K562 (cell line): ENCODE results near the gene PLEKHA5.
A peak's percentile ranks its signal among the peaks of the same experiment; 100 is the strongest.

Experiments
- ATF2 ChIP-seq: sonication (generic); formaldehyde crosslinking; IDR thresholded peaks from 2 replicates; pipeline ENCODE4 v1.8.1; 2022; ENCODE audit warnings: missing genetic modification reagents
- CTCF ChIP-seq, 3 experiments: IDR thresholded peaks in 2 of 3; conservative IDR thresholded peaks in 1 of 3; 2 replicates each; pipeline ENCODE4 v1.5.1; 2011 to 2012; ENCODE audit warnings: low read length in 3 of 3, mild to moderate bottlenecking in 3 of 3, control low read depth in 2 of 3, improper control_type of control experiment in 1 of 3, inconsistent platforms in 1 of 3, low read depth in 1 of 3, mixed read lengths in 1 of 3, moderate library complexity in 1 of 3; ENCODE audit not compliant: insufficient read depth in 2 of 3
- ELK3 ChIP-seq: fragments of 450-650 bp; formaldehyde crosslinking; IDR thresholded peaks from 2 replicates; pipeline ENCODE4 v1.4.0; 2020; ENCODE audit warnings: mild to moderate bottlenecking
- GTF2F1 ChIP-seq: IDR thresholded peaks from 2 replicates; pipeline ENCODE4 v1.6.1; 2011; ENCODE audit warnings: low read depth, low read length, improper control_type of control experiment
- HDGF ChIP-seq: fragments of 450-650 bp; IDR thresholded peaks from 2 replicates; pipeline ENCODE4 v1.6.1; 2016
- PHB2 ChIP-seq: fragments of 450-650 bp; IDR thresholded peaks from 2 replicates; pipeline ENCODE4 v1.6.1; 2017; ENCODE audit warnings: low read depth
- POLR2A ChIP-seq: fragments of 450-650 bp; conservative IDR thresholded peaks from 2 replicates; pipeline ENCODE4 v1.6.1; 2016
- POU5F1 ChIP-seq: fragments of 150-350 bp; IDR thresholded peaks from 2 replicates; pipeline ENCODE4 v1.6.1; 2014; ENCODE audit warnings: borderline replicate concordance, low read length, low read depth, mild to moderate bottlenecking; ENCODE audit not compliant: partially characterized antibody
- SRF ChIP-seq, 2 experiments: fragments of 250-450, 450-650 bp in 1 of 2; sonication (Bioruptor Pico) in 1 of 2; sonication (generic) in 1 of 2; formaldehyde crosslinking; IDR thresholded peaks; 2 replicates each; pipeline versions ENCODE4 v1.5.0 to v1.5.1; 2020 to 2022; ENCODE audit warnings: mild to moderate bottlenecking in 1 of 2, missing genetic modification reagents in 1 of 2
- TFAP4 ChIP-seq: sonication (generic); formaldehyde crosslinking; IDR thresholded peaks from 2 replicates; pipeline ENCODE4 v1.8.0; 2022; ENCODE audit warnings: missing genetic modification reagents, mild to moderate bottlenecking, moderate library complexity, borderline replicate concordance
- TOE1 ChIP-seq, 2 experiments: fragments of 450-650 bp in 1 of 2; sonication (generic) in 1 of 2; formaldehyde crosslinking in 1 of 2; IDR thresholded peaks; 2 replicates each; pipeline versions ENCODE4 v1.7.1 to v1.8.0; 2016 to 2022; ENCODE audit warnings: borderline replicate concordance in 2 of 2, mild to moderate bottlenecking in 2 of 2, antibody characterized with exemption in 1 of 2, inconsistent platforms in 1 of 2, low read depth in 1 of 2, missing genetic modification reagents in 1 of 2, moderate library complexity in 1 of 2
- U2AF1 ChIP-seq: fragments of 200-400 bp; formaldehyde crosslinking; optimal IDR thresholded peaks from 2 replicates; pipeline ENCODE3; 2017; ENCODE audit warnings: mild to moderate bottlenecking, low read depth, low read length, moderate library complexity
- ZKSCAN1 ChIP-seq: fragments of 150-350 bp; IDR thresholded peaks from 2 replicates; pipeline ENCODE4 v1.6.1; 2016; ENCODE audit warnings: low read depth, low read length

GRCh38 chr12:19186722-19187661 lies 57.5 kb downstream of the PLEKHA5 start:
- TF ChIP-seq PHB2 (no peak), CTCF (IDR thresholded peaks at IDR 0.05 in 2 of 3, conservative IDR thresholded peaks at IDR 0.05 in 1 of 3; ENCODE audit: insufficient read depth in 2 of 3, low read depth in 1 of 3, low read length in 3 of 3) (peak in 2 of 3 experiments; percentile 27 to 51; a peak in 3 of 6 replicates), GTF2F1 (no peak), U2AF1 (no peak), TOE1 (IDR thresholded peaks at IDR 0.05; ENCODE audit: borderline replicate concordance) (no peak), TOE1 (CRISPR knock-in tag; IDR thresholded peaks at IDR 0.05; ENCODE audit: borderline replicate concordance, low read depth) (no peak), POU5F1 (no peak), ATF2 (CRISPR knock-in tag) (no peak), ZKSCAN1 (no peak), TFAP4 (CRISPR knock-in tag) (no peak), HDGF (no peak), SRF (CRISPR knock-in tag; IDR thresholded peaks at IDR 0.05) (no peak), ELK3 (CRISPR knock-in tag) (no peak), POLR2A (no peak)
